Neural progenitor cell (in vitro differentiated cells): Measurements from ENCODE around the gene AKR7A2.

Experiments used
- CTCF ChIP-seq: fragments of 200-600 bp; sonication (generic); IDR thresholded peaks from 2 replicates; pipeline ENCODE4 v1.5.1; 2017; ENCODE audit warnings: antibody characterized with exemption, mild to moderate bottlenecking
- EZH2phosphoT487 ChIP-seq: fragments of 200-600 bp; sonication (generic); IDR thresholded peaks from 2 replicates; pipeline ENCODE4 v1.6.1; 2017; ENCODE audit warnings: antibody characterized with exemption

- TF ChIP-seq EZH2phosphoT487 (no peak), CTCF (no peak)
Measured at GRCh38 chr1:19307794-19308508, 4.0 kb downstream of the AKR7A2 start.
